IMR-90 (cell line): ENCODE data around the gene ARHGEF7.

Source experiments
- CTCF ChIP-seq: conservative IDR thresholded peaks from 2 replicates; pipeline ENCODE4 v1.5.1; 2012; ENCODE audit warnings: mild to moderate bottlenecking, low read depth, low read length, improper control_type of control experiment
- ELK1 ChIP-seq: fragments of 150-350 bp; IDR thresholded peaks from 2 replicates; pipeline ENCODE4 v1.6.1; 2016; ENCODE audit warnings: low read depth, mild to moderate bottlenecking, low read length, moderate library complexity, borderline replicate concordance
- FOS ChIP-seq: fragments of 150-350 bp; IDR thresholded peaks from 2 replicates; pipeline ENCODE4 v1.6.1; 2016; ENCODE audit warnings: low read depth, low read length
- MAZ ChIP-seq: IDR thresholded peaks from 2 replicates; pipeline ENCODE4 v1.6.1; 2012; ENCODE audit warnings: low read depth, mild to moderate bottlenecking, low read length, improper control_type of control experiment, moderate library complexity, borderline replicate concordance
- POLR2A ChIP-seq: IDR thresholded peaks from 2 replicates; pipeline ENCODE4 v1.6.1; 2012; ENCODE audit warnings: mild to moderate bottlenecking, low read depth, low read length
- RAD21 ChIP-seq: IDR thresholded peaks from 2 replicates; pipeline ENCODE4 v1.6.1; 2012; ENCODE audit warnings: low read length, improper control_type of control experiment
- SMC3 ChIP-seq: fragments of 150-350 bp; IDR thresholded peaks from 2 replicates; pipeline ENCODE4 v1.6.1; 2016; ENCODE audit warnings: low read depth, mild to moderate bottlenecking, antibody characterized with exemption, low read length, moderate library complexity

GRCh38 chr13:111160648-111161047 is 45.5 kb downstream of the ARHGEF7 start:
- TF ChIP-seq CTCF: no peak
- TF ChIP-seq POLR2A: no peak
- no peak for TF ChIP-seq ELK1
- no peak for TF ChIP-seq RAD21
- no peak for TF ChIP-seq MAZ
- TF ChIP-seq FOS: no peak
- no peak for TF ChIP-seq SMC3
